Mucosa of gallbladder (tissue), 1 donor: ENCODE measurements around the gene MLLT11. TPM values are rescaled to one million over a fixed set of nuclear protein-coding genes. Genes with fewer than 3 reads are reported as not detected.

Experiments
- total RNA-seq: library from RNA; stranded (reverse); gene quantifications from one replicate; pipeline ENCODE4 v1.2.1, GENCODE V29; 2021
- donor health status: DM: no; HTN: no; CAD: no.

The MLLT11 gene
- total RNA-seq, 1 donor from 2014 or later, result 3.6 TPM

Other genes starting within 250 kb of the MLLT11 start
- gene ARNT, start 183.8 kb upstream of the MLLT11 start, total RNA-seq, result 38.9 TPM
- gene CTXND2, start 173.3 kb upstream of the MLLT11 start, total RNA-seq, result not detected
- gene SETDB1, start 134.0 kb upstream of the MLLT11 start, total RNA-seq, result 42.6 TPM
- gene CERS2, start 85.6 kb upstream of the MLLT11 start, total RNA-seq, result 350 TPM
- 25.1 TPM for gene ANXA9, start 78.1 kb upstream of the MLLT11 start, total RNA-seq
- gene MINDY1, start 53.5 kb upstream of the MLLT11 start, total RNA-seq, result 60.1 TPM
- gene PRUNE1, start 51.9 kb upstream of the MLLT11 start, total RNA-seq, result 21.6 TPM
- 0.66 TPM for gene BNIPL, start 23.8 kb upstream of the MLLT11 start, total RNA-seq
- gene C1orf56, start 12.6 kb upstream of the MLLT11 start, total RNA-seq, result 12.5 TPM
- 87.3 TPM for gene CDC42SE1, start 775 bp upstream of the MLLT11 start, total RNA-seq
- 20.6 TPM for gene GABPB2, start 10.4 kb downstream of the MLLT11 start, total RNA-seq
- gene SEMA6C, start 86.2 kb downstream of the MLLT11 start, total RNA-seq, result 9.1 TPM
- 4.6 TPM for gene TNFAIP8L2, start 96.3 kb downstream of the MLLT11 start, total RNA-seq
- 11.5 TPM for gene LYSMD1, start 105.5 kb downstream of the MLLT11 start, total RNA-seq
- 36.4 TPM for gene SCNM1, start 105.7 kb downstream of the MLLT11 start, total RNA-seq
- 0.78 TPM for gene TMOD4, start 115.6 kb downstream of the MLLT11 start, total RNA-seq
- gene VPS72, start 129.8 kb downstream of the MLLT11 start, total RNA-seq, result 43.8 TPM
- gene PIP5K1A, start 138.2 kb downstream of the MLLT11 start, total RNA-seq, result 41.8 TPM
- 125 TPM for gene PSMD4, start 194.3 kb downstream of the MLLT11 start, total RNA-seq
- 40.4 TPM for gene ZNF687, start 221.9 kb downstream of the MLLT11 start, total RNA-seq